Ishikawa (cell line): Measurements from ENCODE around the gene RPTOR.
A peak's percentile ranks its signal among the peaks of the same experiment; 100 is the strongest.

Experiments
- CEBPB ChIP-seq: IDR thresholded peaks from 2 replicates; pipeline ENCODE4 v1.6.1; 2012
- CREB1 ChIP-seq: IDR thresholded peaks from 2 replicates; pipeline ENCODE4 v1.6.1; 2012; ENCODE audit warnings: low read depth
- EGR1 ChIP-seq: IDR thresholded peaks from 2 replicates; pipeline ENCODE4 v1.6.1; 2012
- EP300 ChIP-seq: IDR thresholded peaks from 2 replicates; pipeline ENCODE4 v1.6.1; 2012; ENCODE audit warnings: borderline replicate concordance
- FOXM1 ChIP-seq: IDR thresholded peaks from 2 replicates; pipeline ENCODE4 v1.6.1; 2012; ENCODE audit warnings: low read depth, borderline replicate concordance
- NFIC ChIP-seq: IDR thresholded peaks from 2 replicates; pipeline ENCODE4 v1.6.1; 2012
- RAD21 ChIP-seq: IDR thresholded peaks from 2 replicates; pipeline ENCODE4 v1.6.1; 2012; ENCODE audit warnings: low read depth
- TAF1 ChIP-seq: IDR thresholded peaks from 2 replicates; pipeline ENCODE4 v1.6.1; 2012; ENCODE audit warnings: low read depth, mild to moderate bottlenecking
- TCF12 ChIP-seq: IDR thresholded peaks from 2 replicates; pipeline ENCODE4 v1.6.1; 2012; ENCODE audit warnings: low read depth
- TEAD4 ChIP-seq: IDR thresholded peaks from 2 replicates; pipeline ENCODE4 v1.6.1; 2012
- YY1 ChIP-seq: IDR thresholded peaks from 2 replicates; pipeline ENCODE4 v1.6.1; 2012; ENCODE audit warnings: low read depth
- ZBTB7A ChIP-seq: IDR thresholded peaks from 2 replicates; pipeline ENCODE4 v1.6.1; 2012; ENCODE audit warnings: low read depth
- TF ChIP-seq, protein P1 (sequence below): IDR thresholded peaks from 2 replicates; pipeline ENCODE4 v1.6.1; 2012; ENCODE audit warnings: low read depth, mild to moderate bottlenecking
- TF ChIP-seq, protein P2 (sequence below): IDR thresholded peaks from 2 replicates; pipeline ENCODE4 v1.6.1; 2012
- TF ChIP-seq, protein P3 (sequence below): IDR thresholded peaks from 2 replicates; pipeline ENCODE4 v1.6.1; 2012

RPTOR gene

GRCh38 chr17:80738987-80739730 is 194.5 kb downstream of the RPTOR start:
- no peak for TF ChIP-seq TCF12
- TF ChIP-seq YY1 = no peak
- TF ChIP-seq CEBPB = no peak
- no peak for TF ChIP-seq CREB1
- TF ChIP-seq TAF1 = no peak
- no peak for TF ChIP-seq EGR1
- TF ChIP-seq FOXM1 = no peak

GRCh38 chr17:80740141-80740540 is 195.5 kb downstream of the RPTOR start:
- no peak for TF ChIP-seq RAD21
- no peak for TF ChIP-seq TCF12
- no peak for TF ChIP-seq YY1
- TF ChIP-seq, protein P1, sequence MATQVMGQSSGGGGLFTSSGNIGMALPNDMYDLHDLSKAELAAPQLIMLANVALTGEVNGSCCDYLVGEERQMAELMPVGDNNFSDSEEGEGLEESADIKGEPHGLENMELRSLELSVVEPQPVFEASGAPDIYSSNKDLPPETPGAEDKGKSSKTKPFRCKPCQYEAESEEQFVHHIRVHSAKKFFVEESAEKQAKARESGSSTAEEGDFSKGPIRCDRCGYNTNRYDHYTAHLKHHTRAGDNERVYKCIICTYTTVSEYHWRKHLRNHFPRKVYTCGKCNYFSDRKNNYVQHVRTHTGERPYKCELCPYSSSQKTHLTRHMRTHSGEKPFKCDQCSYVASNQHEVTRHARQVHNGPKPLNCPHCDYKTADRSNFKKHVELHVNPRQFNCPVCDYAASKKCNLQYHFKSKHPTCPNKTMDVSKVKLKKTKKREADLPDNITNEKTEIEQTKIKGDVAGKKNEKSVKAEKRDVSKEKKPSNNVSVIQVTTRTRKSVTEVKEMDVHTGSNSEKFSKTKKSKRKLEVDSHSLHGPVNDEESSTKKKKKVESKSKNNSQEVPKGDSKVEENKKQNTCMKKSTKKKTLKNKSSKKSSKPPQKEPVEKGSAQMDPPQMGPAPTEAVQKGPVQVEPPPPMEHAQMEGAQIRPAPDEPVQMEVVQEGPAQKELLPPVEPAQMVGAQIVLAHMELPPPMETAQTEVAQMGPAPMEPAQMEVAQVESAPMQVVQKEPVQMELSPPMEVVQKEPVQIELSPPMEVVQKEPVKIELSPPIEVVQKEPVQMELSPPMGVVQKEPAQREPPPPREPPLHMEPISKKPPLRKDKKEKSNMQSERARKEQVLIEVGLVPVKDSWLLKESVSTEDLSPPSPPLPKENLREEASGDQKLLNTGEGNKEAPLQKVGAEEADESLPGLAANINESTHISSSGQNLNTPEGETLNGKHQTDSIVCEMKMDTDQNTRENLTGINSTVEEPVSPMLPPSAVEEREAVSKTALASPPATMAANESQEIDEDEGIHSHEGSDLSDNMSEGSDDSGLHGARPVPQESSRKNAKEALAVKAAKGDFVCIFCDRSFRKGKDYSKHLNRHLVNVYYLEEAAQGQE = no peak
- TF ChIP-seq CEBPB = no peak
- TF ChIP-seq TEAD4 = no peak
- TF ChIP-seq TAF1 = no peak
- TF ChIP-seq, protein P2, sequence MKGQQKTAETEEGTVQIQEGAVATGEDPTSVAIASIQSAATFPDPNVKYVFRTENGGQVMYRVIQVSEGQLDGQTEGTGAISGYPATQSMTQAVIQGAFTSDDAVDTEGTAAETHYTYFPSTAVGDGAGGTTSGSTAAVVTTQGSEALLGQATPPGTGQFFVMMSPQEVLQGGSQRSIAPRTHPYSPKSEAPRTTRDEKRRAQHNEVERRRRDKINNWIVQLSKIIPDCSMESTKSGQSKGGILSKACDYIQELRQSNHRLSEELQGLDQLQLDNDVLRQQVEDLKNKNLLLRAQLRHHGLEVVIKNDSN = no peak
- TF ChIP-seq FOXM1 = no peak
- TF ChIP-seq NFIC = no peak
- no peak for TF ChIP-seq CREB1
- TF ChIP-seq, protein P3, sequence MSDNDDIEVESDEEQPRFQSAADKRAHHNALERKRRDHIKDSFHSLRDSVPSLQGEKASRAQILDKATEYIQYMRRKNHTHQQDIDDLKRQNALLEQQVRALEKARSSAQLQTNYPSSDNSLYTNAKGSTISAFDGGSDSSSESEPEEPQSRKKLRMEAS = no peak
- no peak for TF ChIP-seq ZBTB7A
- no peak for TF ChIP-seq EGR1
- TF ChIP-seq EP300 = no peak

DNA sequence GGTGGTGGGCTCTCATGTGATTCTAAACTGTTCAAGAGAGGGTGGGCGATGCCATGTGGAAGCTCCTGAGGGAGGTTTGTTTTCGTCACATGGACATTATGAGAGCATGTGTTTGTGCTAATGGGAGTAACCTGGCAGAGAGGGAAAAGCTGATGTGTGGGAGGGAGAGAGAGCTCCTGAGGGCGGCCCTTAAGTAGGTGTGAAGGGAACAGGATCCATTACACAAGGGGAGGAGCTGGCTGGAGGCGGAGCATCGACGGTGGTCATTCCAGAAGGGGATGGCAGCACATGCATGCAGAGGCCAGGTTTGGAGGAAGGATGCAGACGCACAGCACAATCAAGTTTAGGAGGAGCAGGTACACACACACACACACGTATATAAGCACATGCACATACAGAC is 197.5 kb downstream of the RPTOR start:
- no peak for TF ChIP-seq TAF1
- TF ChIP-seq, protein P3 = peak; percentile 41; the same call in 1 of the 2 replicates

GRCh38 chr17:80742581-80743180 is 198.0 kb downstream of the RPTOR start:
- TF ChIP-seq, protein P1 = no peak
- TF ChIP-seq RAD21 (no peak), TCF12 (no peak), EP300 (no peak), ZBTB7A (no peak), EGR1 (no peak), CREB1 (no peak), NFIC (no peak)
- TF ChIP-seq, protein P2 = no peak
- TF ChIP-seq, protein P3 = no peak

DNA sequence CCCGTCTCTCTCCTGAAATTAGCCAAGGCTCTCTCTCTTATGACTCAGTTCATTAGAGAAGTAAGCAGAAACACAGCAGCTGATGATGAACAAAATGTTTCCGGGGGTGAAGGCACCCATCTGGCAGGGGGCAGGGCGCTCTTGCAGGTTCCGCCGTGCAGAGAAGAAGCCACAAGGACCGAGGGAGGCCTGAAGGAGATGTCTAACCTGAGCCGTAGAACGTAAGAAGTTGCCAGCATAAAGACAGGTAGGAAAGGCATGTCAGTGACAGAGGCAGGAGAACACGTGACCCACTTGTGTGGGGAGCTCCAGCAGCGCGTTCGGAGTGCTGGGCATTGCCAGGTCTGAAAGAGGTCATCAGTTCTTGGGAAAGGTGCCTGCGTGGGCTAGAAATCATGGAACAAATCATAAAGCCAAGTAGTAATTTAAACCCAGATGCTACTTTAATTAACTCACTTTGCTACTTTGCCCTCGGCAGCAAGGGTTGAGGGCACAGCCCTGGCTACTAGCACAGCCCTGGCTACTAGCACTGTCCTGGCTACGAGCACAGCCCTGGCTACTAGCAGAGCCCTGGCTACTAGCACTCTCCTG is 198.6 kb downstream of the RPTOR start:
- no peak for TF ChIP-seq NFIC
- TF ChIP-seq FOXM1 = no peak

- TF ChIP-seq RAD21 (no peak), TAF1 (no peak), YY1 (no peak), ZBTB7A (no peak), EP300 (no peak), CEBPB (no peak), TEAD4 (no peak), NFIC (no peak), CREB1 (no peak), EGR1 (no peak), FOXM1 (no peak), TCF12 (no peak)
- TF ChIP-seq, protein P3 = no peak
- TF ChIP-seq, protein P1 = no peak
- TF ChIP-seq, protein P2 = no peak
These were observed 200.5 kb downstream of the RPTOR start for GRCh38 chr17:80745183-80745582.
